GM12801 (cell line): ENCODE data around the gene PIP.

Experiments
- CTCF ChIP-seq: IDR thresholded peaks from one replicate; pipeline ENCODE4 v1.5.1; 2011; ENCODE audit warnings: control low read depth; ENCODE audit not compliant: insufficient read length; ENCODE audit errors: extremely low read depth

PIP gene

GRCh38 chr7:143131781-143132180, at the start of gene PIP:
TSS of gene PIP (plus strand) at chr7:143132077. CDS start at chr7:143132117, 40 bp downstream.
- TF ChIP-seq CTCF = no peak

GRCh38 chr7:143085109-143085508, 46.8 kb upstream of the PIP start:
- no peak for TF ChIP-seq CTCF

- TF ChIP-seq CTCF = no peak
These were observed 35.7 kb upstream of the PIP start for GRCh38 chr7:143096146-143096545.

- TF ChIP-seq CTCF = no peak
These were observed 27.1 kb upstream of the PIP start for GRCh38 chr7:143104759-143105158.

- no peak for TF ChIP-seq CTCF
These were observed 14.5 kb upstream of the PIP start for GRCh38 chr7:143117395-143117794.

- TF ChIP-seq CTCF = no peak
These were observed 11.0 kb upstream of the PIP start for GRCh38 chr7:143120691-143121405.

- TF ChIP-seq CTCF = no peak
These were observed 5.7 kb upstream of the PIP start for GRCh38 chr7:143126146-143126545.

GRCh38 chr7:143129051-143129450, 2.8 kb upstream of the PIP start:
- no peak for TF ChIP-seq CTCF
